ENCODE results near the gene JPH4.

The JPH4 gene

DNA sequence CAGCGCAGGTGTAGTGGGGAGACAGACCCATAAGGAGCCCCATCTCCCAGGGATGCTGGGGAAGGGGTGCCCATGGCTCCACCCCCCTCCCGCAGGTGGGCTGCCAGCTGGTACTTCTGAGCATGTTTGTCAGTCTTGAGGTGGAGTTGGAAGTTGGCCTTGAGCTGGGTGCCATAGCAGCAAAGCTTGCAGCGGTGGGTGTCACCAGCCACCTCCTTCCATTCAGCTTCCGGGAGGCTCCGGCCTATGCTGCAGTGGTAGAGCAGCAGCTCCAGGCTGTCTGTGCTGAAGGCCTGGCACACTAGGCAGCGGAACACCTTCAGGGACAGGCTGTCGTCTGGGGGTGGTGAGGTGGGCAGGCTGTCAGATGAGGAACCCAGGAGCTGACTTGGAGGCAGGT, 45.9 kb downstream of the JPH4 start:
- Histone ChIP-seq H3K27me3 (no peaks in the 10 kb centered on the region), H3K36me3 (no peaks in the 10 kb centered on the region), H3K4me1 (ENCODE audit: control insufficient read depth in 1 of 2, insufficient read depth in 1 of 2, low read depth in 1 of 2, low read length in 1 of 2) (no peaks in the 10 kb centered on the region), H3K9me3 (no peaks in the 10 kb centered on the region), H3K27ac (no peak overlapping the region), H3K4me3 (ENCODE audit: low read depth in 1 of 2, low read length in 1 of 2) (no peak overlapping the region)
- TF ChIP-seq, protein P1, sequence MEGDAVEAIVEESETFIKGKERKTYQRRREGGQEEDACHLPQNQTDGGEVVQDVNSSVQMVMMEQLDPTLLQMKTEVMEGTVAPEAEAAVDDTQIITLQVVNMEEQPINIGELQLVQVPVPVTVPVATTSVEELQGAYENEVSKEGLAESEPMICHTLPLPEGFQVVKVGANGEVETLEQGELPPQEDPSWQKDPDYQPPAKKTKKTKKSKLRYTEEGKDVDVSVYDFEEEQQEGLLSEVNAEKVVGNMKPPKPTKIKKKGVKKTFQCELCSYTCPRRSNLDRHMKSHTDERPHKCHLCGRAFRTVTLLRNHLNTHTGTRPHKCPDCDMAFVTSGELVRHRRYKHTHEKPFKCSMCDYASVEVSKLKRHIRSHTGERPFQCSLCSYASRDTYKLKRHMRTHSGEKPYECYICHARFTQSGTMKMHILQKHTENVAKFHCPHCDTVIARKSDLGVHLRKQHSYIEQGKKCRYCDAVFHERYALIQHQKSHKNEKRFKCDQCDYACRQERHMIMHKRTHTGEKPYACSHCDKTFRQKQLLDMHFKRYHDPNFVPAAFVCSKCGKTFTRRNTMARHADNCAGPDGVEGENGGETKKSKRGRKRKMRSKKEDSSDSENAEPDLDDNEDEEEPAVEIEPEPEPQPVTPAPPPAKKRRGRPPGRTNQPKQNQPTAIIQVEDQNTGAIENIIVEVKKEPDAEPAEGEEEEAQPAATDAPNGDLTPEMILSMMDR (IDR thresholded peaks at IDR 0.05): no peak

DNA sequence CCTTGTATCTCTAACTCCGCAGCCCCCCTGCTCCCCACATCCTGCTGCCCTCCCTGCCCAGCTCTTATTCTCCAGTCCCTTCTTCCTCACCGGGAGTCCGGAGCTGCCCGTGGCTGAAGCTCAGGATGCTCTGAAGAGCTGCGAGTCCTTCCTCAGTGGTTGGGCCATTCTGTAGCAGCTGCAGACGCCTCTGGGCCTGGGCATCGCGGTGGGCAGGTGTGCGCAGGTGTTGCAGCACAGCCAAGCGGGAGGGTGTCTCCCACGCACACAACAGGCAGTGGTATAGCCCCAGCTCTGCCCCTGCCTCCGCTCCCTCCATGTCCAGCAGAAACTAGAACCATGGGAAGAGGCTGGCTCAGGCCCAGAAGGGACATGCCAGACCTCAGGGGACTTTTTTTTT, 47.2 kb downstream of the JPH4 start:
- Histone ChIP-seq H3K9me3 (no peaks in the 10 kb centered on the region), H3K27ac (no peak overlapping the region), H3K4me1 (ENCODE audit: control insufficient read depth in 1 of 2, insufficient read depth in 1 of 2, low read depth in 1 of 2, low read length in 1 of 2) (no peaks in the 10 kb centered on the region), H3K36me3 (peaks cover 11% of the 10 kb centered on the region), H3K4me3 (ENCODE audit: low read depth in 1 of 2, low read length in 1 of 2) (no peak overlapping the region), H3K27me3 (no peaks in the 10 kb centered on the region)
- TF ChIP-seq, protein P1 (IDR thresholded peaks at IDR 0.05): no peak

DNA sequence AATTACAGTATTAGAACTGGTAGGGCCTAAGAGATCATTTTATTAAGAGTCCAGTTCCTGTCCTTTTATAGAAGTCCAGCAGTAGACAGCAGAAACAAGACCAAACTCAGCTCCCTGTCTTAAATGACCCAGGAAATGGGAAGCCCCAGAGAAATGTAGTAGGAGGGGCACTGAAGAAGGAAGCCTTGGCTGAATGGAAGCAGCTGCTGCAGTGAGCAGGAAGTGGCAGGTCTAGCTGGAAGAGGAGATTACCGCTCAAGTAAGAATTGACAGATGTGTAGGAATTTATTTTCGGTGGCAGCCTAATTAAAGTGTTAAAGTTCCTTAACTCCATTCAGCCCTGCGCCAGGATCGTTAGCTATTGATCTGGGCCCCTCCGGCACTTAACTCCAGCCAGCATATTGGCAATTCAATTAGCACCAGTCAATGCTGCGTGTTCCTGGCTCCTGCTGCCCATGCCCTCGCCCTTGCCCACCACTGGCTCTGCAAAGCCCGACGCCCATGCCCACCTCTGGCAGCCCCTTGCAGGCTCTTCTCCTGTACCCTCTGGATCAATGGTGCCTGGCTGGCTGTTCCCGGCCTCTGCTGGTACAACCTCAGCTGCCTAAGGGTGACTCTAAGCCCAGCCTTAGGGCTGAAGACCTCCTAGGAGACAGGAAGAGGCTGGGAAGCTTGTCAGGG, 48.1 kb downstream of the JPH4 start:
- TF ChIP-seq, protein P1 (IDR thresholded peaks at IDR 0.05): no peak
- H3K36me3 ChIP-seq: peaks cover 17% of the 10 kb centered on the region
- no peaks in the 10 kb centered on the region for H3K4me1 ChIP-seq (ENCODE audit: control insufficient read depth in 1 of 2, insufficient read depth in 1 of 2, low read depth in 1 of 2, low read length in 1 of 2)

DNA sequence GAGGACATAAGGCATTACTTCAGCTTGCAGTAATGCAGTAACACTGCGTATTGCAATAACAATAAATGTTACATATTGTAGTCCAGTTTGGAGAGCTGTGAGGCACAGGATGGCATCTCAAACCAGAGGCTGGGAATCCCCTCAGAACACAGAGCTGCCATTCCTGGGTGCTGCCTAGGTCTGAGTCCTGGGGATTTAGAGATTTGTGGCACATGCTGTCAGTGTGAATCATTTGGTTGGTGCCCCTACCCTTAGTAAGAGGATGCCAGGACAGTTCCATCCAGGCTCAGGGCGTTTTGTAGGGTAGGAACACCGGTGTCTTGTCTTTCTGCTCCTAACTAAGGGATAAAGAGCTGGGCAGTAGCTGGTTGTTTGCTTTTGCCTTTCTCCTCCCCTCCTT, 49.6 kb downstream of the JPH4 start:
- no peaks in the 10 kb centered on the region for H3K9me3 ChIP-seq
- no peaks in the 10 kb centered on the region for H3K27me3 ChIP-seq
- H3K4me3 ChIP-seq (ENCODE audit: low read depth in 1 of 2, low read length in 1 of 2): no peak overlapping the region
- TF ChIP-seq, protein P1 (IDR thresholded peaks at IDR 0.05): no peak
- peaks cover 17% of the 10 kb centered on the region for H3K36me3 ChIP-seq
- H3K27ac ChIP-seq: no peak overlapping the region
- H3K4me1 ChIP-seq (ENCODE audit: control insufficient read depth in 1 of 2, insufficient read depth in 1 of 2, low read depth in 1 of 2, low read length in 1 of 2): peaks cover 5 to 9% of the 10 kb centered on the region in 2 experiments

More for the DNA sequence above, 48.1 kb downstream of the JPH4 start:
- H3K27ac ChIP-seq: no peak overlapping the region
- no peaks in the 10 kb centered on the region for H3K9me3 ChIP-seq
- no peaks in the 10 kb centered on the region for H3K27me3 ChIP-seq
- no peak overlapping the region for H3K4me3 ChIP-seq (ENCODE audit: low read depth in 1 of 2, low read length in 1 of 2)

DNA sequence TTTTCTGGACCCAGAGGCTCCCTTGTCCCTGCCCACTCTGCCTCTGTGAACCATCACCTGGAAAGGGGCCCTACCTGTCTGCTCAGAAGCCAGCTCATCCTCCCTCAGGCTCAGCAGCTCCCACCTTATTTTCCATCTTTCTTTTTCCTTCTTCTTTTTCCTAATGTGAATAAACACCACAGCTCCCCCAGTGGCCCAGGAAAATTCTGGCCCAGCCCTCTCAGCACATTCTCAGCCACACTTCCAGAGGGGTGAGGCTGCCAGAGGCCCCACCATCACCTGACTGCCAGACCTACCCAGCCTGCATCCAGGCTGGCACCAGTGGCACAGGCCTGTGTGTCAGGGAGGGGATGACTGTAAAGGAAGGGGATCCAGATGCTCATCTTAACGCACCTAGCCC, 50.0 kb downstream of the JPH4 start:
- Histone ChIP-seq H3K36me3 (peaks cover 17% of the 10 kb centered on the region), H3K27ac (no peak overlapping the region), H3K27me3 (no peaks in the 10 kb centered on the region), H3K9me3 (no peaks in the 10 kb centered on the region), H3K4me3 (ENCODE audit: low read depth in 1 of 2, low read length in 1 of 2) (no peak overlapping the region), H3K4me1 (ENCODE audit: control insufficient read depth in 1 of 2, insufficient read depth in 1 of 2, low read depth in 1 of 2, low read length in 1 of 2) (peaks cover 10 to 14% of the 10 kb centered on the region in 2 experiments)
- TF ChIP-seq, protein P1 (IDR thresholded peaks at IDR 0.05): no peak

Measured in neutrophil (primary cell).